ENCODE data around the gene PLEKHD1.
A peak's percentile ranks its signal among the peaks of the same experiment; 100 is the strongest.

- TF ChIP-seq MAX (IDR thresholded peaks at IDR 0.05) (no peak), YY1 (IDR thresholded peaks at IDR 0.05; ENCODE audit: low read depth) (no peak), CREB1 (IDR thresholded peaks at IDR 0.05; ENCODE audit: low read depth) (no peak), ZBTB7A (IDR thresholded peaks at IDR 0.05; ENCODE audit: low read depth) (no peak), EP300 (IDR thresholded peaks at IDR 0.05; ENCODE audit: borderline replicate concordance) (no peak), NFIC (IDR thresholded peaks at IDR 0.05) (0 out of 2 replicates have a peak, but pooled peaks have one; percentile 24), CEBPB (IDR thresholded peaks at IDR 0.05) (no peak), FOXM1 (IDR thresholded peaks at IDR 0.05; ENCODE audit: borderline replicate concordance, low read depth) (no peak), RAD21 (IDR thresholded peaks at IDR 0.05; ENCODE audit: low read depth) (peak; percentile 56), REST (IDR thresholded peaks at IDR 0.05; ENCODE audit: low read depth) (no peak), TAF1 (IDR thresholded peaks at IDR 0.05; ENCODE audit: low read depth) (no peak)
These were observed 9.2 kb upstream of the PLEKHD1 start for GRCh38 chr14:69475194-69475818.
